Hematopoietic multipotent progenitor cell treated with erythropoietin and hydrocortisone succinate and interleukin-3 and kit ligand, for 15 days (in vitro differentiated cells): ENCODE data around the gene LZTR1.
"Not testable (repeated sequence)": the region's sequence is repeated elsewhere in the genome, so short reads cannot be mapped to it uniquely, and the experiment has no call there.

Experiments
- DNase-seq: peaks from one replicate; pipeline ENCODE4 v3.0.0-alpha.2; 2015; ENCODE audit warnings: low spot score

LZTR1 gene

DNA sequence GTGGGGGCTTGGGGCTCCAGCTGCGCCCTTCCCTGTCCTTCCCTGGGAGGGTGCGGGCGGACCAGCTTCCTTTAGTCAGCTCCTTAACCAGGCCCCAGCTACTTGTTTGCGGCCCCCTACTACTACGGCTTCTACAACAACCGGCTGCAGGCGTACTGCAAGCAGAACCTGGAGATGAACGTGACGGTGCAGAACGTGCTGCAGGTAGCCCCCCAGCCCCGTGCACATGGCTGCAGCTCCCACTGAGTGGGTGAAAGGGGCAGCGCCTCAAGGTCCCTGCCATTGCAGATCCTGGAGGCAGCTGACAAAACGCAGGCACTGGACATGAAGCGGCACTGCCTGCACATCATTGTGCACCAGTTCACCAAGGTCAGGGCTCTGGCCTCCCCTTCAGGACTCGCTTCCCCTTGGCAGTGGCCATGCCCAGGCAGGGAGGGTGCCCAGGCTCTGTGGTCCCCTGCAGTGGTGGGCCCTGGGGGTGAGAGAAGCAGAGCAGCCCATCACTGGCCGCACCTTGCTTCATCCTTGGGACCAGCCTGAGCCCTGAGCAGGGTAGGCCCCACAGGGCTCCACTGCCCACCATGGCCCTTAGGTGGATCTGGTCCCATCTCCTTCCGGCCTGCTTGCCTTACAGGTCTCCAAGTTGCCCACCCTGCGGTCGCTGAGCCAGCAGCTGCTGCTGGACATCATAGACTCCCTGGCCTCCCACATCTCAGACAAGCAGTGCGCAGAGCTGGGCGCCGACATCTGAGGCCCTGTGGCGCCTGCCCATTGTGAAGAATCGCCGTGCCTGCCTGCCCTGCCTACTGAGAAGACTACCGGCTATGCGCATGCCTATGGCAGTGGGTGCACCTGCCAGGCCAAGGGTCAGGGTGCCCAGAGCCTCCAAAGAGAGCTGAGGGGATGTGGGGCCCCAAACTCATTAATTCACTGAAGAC is 14.8 kb downstream of the LZTR1 start:
- DNase-seq: no peak

DNA sequence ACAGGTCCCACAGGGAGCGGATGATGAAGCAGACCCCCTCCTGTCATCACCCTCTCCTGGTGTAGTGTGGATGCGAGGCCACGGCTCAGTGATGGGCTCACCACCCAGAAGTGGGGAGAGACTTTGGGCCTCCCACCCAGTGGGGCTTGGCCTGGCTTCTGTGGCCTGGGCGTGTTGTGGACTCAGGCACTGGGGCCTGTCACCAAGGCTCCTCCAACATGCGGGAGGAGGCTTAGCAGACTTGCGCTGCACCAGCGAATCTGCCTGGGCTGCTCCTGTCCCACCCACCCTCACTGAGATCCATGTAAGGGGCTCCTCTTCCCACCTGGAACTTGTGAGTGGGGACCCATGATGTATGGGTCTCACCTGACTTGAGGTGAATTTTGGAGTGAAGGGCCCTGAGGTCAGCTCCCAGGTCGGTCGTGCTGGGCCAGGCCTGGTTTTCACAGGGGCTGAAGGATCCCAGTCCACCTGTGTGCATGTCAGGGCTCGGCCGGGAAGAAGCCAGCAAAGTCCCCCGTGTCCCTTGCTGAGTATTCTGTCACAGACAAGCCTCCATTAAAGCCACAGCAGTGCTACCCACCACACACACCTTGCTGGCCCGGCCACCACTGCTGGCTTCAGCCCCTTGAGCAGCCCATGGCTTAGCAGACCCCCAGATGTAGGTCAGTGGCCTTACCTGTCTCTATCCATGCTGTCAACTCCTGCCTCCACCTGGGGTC is 15.6 kb downstream of the LZTR1 start:
- DNase-seq: no peak

DNA sequence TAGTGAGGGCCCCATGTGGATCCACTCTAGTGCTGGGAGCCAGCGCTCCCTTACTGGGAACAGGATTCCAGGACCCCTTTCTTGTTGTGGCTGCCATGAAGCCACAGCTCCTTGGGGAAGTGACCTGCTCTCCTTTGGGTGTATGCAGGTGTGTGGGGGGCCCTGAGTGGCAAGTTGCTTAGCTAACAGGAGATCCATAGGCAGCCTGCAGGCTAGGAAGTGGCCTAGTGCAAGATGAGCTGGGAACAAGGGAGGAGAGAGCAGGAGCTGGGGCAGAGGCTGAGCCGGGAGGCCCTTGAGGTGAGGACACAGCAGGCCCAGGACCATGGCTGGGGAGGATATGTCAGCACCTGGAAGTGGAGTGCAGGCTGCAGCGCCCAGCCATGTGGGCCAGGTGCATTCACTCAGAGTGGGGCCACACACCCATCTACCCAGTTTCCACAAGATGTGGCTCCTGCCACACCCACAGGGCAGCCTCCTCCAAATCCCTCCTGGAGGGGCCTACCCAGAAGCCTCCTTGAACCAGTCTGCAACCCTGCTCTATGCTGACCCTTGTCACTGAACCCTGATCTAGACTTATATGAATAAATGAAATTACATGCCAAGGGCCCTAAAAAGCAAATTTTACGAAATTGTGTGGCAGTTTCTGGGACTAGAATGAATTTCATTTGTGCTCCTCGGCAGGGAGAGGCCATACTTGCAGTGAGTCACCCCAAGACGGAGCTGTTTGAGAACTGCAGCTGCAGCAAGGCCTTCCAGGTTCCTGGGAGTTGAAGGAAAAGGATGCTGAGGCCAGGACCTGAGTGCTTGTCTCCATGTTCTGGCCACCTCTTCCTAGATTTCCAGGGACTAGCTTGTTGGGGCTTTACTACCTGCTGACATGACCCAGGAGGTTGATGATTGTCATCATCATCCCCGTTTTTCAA is 16.6 kb downstream of the LZTR1 start:
- no peak for DNase-seq

DNA sequence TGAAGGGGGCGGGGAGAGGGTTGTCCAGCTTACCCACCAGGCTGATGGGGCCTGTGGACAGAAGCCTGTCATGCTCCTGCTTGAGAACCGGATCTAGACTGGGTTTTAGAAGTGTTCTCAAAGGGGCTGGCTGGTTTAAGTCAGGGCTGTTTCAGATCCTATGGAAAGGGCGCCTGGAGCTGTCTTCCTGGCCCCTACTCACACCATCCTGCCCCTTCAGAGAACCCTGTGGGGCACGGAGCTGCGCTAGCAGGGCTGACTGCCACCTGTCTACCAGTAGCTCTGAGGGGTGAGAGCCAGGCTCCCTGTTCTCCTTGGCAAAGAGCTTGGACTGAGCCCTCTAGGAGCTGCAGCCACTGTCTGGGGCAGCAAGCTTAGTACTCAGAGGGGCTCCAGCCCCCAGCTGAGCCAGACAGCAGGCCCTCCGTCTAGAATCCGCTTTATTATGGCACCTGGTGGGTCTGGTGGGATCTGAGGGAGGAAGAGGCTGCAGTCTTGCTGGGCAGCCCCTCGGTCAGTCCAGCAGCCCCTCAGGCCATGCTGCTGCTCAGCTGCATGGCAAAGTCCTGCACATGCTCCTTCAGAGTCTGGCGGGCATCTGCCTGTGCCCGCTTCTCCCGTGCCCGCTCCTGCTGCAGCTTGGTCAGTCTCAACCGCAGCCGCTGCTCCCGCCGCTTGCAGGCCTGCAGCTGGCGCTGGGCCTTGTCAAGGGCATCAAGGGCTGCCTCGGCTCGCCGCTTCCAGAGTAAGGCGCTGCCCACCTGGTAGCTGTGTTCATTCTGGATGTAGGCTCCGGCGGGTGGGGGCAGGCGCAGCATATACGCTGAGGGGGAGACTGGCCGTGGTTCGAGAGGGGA is 17.5 kb downstream of the LZTR1 start:
- no peak for DNase-seq

DNA sequence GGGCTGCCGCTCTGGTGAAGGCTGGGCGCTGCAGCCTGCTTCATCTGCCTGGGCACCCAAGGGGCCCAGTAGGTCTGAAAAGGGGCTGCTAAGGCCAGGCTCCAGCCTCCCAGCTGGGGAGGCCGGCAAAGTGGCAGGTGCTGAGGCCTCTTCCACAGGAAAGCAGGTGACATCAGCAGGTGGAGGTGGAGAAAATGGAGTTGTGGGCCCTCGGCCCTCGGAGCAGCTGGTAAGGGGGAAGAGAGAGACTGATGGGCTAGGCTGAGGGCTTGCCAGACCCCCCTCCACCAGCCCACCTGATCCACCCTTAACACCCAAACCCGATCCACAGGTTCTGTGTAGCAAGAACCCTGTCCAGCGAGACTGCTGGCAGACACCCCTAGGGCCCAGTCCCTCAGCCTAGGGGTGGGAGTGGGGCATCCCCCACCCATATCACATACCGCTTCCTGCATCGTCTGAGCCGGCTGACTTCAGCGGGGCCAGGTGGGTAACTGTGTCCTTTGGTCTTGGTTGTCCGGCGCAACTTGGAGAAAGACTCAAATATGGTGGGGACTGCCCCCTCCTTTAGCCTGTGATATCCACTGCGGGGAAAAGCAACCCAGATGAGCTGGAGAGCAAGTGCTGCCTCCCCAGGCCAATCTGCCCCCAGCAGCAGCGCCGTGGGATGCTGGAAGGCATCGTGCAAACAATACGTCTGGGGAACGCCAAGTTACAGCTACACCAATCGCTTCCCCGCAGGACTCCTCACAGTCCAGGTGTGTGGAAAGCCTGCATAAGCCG is 18.3 kb downstream of the LZTR1 start:
- no peak for DNase-seq

DNA sequence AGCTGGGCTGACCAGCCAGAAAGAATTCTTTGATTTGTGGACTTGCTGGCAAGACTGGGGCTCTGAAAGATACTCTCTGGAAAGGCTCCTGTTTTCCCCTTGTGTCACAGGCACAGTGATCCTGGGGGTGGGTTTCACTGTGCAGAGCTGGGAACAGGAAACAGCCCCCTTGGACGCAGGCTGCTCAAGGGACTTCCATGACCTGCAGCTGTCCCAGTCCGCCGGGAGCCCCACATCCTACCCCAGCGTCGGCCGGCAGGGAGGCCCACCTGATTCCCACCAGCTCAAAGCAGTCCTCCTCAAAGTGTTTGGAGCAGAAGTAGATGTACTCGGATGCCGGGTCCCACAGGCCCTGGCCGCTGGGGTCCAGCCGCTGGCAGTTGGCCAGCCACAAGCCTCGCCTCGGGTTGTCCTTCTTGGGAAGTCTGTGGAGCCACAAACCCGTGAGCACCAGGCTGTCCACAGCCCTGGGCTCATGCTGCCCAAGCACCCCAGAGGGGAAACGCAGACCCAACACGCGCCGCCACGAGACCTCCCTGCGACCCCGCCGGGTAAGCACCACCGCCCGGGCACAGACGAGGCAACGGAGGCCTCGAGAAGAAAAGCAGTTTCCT is 19.0 kb downstream of the LZTR1 start:
- no peak for DNase-seq

DNA sequence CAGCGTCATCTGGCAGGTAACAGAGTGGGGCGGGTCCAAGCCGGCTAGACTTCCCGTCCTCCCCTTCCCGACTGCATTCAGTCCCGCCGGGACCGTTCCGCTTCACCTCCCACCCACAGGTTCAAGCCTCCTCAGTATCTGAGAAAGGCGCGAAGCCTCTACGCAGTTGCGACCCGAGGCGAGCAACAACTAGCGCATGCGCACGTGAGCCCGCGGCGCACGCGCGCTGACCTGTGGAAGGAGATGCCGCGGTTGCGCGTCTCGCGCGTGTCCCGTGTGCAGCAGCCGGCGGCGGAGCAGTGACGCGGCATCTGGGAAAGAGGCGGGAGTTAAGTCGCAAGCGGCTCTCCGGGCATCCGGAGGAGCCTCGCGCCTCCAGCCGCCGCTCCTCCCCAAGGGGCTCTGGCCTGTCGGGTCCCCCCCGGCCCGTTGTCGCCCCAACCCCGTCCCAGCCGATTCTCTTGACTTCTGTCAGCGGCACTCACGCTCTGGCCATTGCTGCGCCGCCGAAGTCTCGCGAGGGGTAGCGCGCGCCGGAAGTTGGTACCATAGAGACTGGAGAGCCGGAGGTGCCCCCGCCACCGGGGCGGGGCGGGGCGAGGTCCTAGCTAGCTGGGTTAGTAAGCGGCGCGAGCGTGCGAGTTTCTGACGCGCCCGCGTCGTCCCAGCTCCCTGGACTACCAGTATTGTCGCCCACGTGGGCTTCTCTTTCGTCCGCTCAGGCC is 19.7 kb downstream of the LZTR1 start, which contains the start of gene THAP7:
THAP7 (minus strand) TSS at position 518 of the 725 bp plus-strand sequence; CDS start at position 311, 207 bp downstream.
- DNase-seq: peak; percentile 91

DNA sequence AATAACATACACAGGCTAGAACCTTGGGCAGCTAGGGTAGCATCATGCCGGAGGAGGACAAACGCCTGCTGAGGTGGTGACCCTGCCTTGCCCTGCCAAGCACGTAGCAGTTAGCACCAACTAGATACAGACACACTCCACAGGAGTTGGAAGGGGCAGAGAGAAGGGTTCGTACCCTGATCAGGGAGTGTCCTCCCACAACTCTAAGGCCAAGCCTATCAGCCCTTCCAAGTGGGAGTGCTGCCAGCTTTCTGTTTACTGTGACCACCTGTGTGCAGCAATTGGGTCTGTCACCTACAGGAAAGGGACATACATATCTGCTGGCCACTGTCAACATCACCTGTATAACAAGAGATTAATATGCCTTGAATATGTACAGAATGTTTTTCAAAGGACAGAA is 21.7 kb downstream of the LZTR1 start:
- no peak for DNase-seq

DNA sequence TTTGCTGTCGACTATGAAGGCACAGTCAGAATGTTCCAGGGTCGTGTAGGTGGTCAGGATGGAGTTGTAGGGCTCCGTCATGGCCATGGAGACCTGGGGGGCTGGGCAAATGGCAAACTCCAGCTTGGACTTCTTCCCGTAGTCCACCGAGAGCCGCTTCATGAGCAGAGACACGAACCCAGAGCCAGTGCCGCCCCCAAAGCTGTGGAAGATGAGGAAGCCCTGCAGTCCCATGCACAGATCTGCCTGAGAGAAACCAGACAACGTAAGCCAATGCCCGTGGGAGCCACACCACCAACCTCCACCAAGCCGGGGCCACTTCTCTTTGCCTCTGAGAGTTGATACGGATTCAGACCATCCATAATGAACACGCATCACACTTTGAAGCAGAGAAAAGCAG is 27.1 kb downstream of the LZTR1 start:
- DNase-seq: not testable (repeated sequence)

DNA sequence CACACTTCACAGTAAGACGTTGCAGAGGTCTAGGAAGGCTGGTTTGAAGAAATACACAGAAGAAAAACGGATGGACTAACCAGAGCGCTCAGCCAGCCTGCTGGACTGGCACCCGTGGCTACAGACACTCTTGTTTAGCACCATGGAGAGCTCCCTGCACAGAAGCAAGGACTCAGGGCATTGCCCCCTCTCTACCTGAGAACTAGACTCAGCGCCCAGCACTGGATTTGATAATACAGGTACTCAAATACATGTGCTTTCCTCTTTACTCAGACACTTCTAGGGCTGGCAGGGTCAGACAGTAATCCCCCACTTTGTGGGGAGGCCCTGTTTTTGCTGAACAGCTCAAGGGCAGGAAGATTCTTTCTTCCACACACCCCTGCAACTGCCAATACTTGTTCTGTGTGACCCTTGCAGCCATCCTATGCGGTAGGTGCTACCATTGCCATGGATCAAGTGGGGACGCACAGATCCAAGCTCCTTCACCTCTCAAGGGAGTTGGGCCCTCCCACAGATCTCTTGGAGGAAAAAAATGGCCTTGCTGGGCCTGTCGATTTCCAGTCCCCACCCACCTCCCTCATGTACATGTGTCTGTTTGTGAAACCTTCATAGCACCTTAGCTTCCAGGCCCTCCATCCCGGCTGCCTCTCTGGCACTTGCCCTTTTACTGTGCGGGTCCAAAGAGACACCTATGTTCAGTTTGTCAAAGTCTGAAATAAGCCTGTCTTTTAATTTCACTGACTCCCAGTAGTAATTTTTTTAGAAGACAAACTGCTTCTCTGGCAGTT is 27.7 kb downstream of the LZTR1 start:
- peak; percentile 14 for DNase-seq

DNA sequence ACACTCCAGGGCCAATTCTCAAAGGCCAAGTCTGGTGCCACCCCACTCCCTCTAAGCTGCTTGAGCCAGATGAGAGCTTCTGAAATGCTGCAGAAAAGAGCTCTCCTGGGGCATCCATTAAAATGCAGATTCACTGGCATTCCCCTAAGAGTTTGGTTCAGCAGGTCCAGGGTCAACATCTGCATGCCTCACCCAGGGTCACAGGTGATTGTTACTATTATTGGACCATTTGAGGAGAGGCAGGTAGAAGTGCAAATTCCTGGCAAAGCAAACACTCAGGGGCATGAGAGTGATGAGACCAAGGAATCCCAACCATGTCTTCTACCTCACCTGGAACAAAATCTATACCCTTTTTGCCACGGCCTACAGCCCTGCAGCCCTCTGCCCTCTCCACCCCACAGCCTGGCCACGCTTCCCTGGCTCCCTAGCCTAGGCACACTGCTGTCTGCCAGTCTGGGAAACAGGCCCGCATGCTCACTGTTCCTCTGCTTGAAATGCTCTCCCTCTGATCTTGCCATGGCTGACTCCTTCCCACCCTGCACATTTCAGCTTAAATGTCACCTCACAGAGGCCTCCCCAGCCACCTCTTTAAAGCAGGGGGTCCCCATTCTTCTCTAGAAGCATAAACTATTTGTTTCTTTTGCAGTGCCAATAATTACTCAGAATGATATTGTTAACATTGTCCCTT is 28.5 kb downstream of the LZTR1 start:
- DNase-seq: no peak

DNA sequence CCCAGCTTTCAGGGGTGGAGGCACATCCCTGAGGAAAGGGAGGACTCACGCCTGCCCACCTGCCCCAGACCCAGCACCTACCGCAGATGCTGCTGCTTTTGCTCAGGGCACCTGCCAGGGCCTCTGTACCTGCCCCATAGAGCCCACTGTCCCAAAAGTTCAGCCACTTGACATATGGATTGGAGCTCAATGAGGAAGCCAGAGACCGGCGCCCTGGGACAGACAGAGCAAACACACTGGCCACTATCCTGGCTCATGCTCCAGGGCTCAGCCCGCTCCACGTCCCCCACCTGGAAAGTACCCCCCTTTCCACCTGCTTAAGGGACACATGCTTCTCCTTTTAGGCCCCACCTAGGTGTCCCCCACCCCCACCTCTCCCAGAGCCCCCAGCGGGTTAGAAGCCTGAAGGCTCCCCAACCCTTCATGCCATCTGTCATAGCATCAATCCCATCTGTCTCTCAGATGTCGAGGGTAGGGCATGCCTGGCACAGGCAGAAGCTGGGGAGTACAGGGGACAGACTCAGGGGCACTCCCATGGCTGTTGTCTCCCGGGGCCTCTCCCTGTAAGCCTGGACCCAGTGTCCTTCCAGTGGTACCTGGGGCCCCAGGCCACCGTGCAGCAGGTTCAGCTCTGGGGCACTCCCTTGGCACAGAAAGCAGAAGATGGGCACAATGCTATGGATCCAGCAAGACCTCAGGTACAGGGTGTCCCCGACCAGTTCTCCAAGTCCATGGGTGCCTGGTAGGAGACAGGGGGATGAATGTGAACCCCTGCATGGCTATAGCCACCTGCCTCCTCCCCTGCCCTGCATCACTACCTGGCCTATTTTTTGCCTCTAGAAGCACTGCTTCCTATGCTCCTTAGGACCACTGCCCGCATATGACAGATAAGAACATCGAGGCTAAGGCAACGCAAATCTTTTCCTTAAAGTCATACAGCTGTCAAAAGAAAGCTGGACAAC is 30.6 kb downstream of the LZTR1 start:
- no peak for DNase-seq

DNA sequence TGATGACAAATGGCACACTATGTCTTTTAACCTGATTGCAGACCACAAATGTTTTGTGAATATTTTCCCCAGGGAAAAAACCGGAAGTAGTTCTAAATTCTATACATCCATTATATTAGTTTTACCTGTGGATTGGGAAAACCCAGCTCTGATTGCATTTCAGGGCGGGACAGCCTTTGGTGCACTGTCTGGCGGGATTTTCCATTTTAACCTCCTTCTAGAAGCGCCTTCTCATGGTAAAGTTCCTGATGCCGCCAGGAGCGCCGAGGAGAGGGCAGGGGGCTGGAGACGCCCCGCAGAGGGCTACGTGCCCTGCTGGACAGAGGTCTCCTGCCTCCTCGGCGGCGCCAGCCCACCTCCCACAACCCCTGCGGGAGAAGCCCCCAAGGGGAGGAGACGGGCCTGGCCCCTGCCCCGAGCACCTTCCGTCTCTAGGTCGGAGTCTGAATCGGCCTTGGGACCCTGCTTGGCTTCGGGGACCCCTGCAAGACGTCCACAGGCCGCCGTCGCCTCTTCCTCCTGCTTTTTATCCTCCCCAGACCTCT is 31.6 kb downstream of the LZTR1 start:
- no peak for DNase-seq

DNA sequence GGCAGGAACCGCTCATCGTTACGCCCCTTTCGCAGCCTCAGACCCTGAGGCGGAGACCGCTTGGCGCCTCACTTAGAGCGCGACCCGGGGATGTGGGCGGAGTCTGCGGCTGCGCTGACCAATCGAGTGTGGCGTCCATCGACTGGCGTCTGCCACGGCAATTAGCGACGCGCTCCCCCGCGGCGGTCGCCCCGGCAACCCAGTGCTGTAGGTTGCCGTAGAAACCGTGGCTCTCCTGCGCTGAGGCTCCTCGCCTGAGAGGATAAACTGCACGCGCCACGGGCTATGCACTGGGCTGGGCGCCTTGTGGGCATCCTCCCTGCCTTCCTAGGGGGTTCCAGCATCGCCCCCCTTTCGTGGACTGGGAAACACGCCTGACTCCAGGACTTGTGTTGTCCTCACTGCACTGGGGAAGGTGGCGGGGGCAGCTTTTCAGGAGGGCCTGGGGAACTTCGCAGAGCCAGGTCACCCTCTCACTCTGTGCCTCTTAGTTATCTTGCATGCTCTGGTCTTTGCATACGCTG is 32.2 kb downstream of the LZTR1 start:
- peak; percentile 58 for DNase-seq

DNA sequence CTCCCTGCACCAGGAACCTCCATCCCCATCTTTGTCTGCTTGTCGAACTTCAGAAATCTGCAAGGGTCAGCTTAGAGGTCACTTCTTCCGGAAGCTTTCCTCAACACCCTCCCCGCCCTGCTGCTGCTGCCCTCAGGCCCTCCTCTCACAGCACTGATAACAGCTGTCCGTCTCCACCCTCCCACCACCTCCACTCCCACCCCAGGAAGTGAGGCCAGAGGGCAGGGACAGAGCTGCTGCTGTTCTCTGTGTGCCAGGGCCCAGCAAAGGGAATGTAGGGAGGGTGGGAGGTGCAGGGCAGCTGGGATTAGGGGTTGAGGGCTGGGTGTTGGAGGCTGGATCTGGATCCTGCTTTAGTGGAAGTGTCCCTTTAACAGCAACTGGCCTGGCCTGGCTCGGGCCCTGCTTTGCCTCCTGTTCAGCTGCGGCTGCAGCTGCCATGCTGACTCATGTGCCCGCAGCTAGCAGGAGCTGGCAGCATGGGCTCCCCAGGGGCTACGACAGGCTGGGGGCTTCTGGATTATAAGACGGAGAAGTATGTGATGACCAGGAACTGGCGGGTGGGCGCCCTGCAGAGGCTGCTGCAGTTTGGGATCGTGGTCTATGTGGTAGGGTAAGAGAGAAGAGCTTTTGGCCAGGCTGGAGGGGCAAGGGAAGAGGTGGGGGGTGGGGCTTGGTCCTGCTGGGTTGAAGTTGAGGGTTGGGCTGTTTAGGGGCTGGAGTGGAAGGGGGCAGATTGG is 32.8 kb downstream of the LZTR1 start, which contains the start of gene P2RX6:
P2RX6 (plus strand) TSS at position 440 of the 740 bp plus-strand sequence; CDS start at position 450, 10 bp downstream.
- peak; percentile 48 for DNase-seq
